Spleen (tissue), 7 donors: ENCODE measurements around the gene HNRNPUL1.

Experiments used
- CTCF ChIP-seq, 11 experiments: fragments of 200-600 bp in 7 of 11; fragments of 450-650 bp in 4 of 11; sonication (generic) in 4 of 11; IDR thresholded peaks in 8 of 11; conservative IDR thresholded peaks in 3 of 11; 1 replicate in 7 of 11; 2 replicates in 4 of 11; pipeline versions ENCODE4 v1.4.0 to v1.8.0; 2016 to 2021; ENCODE audit warnings: antibody characterized with exemption in 11 of 11, inconsistent platforms in 4 of 11, mild to moderate bottlenecking in 1 of 11
- POLR2A ChIP-seq, 3 donors: fragments of 450-650 bp; IDR thresholded peaks; one replicate each; pipeline ENCODE4 v1.5.1; 2017; ENCODE audit warnings: antibody characterized with exemption in 3 of 3, mild to moderate bottlenecking in 1 of 3
- donor health status: DM: no; HTN: no; CAD: no; lungs with moderate emphysema.
- donor health status: DM: no; HTN: no; CAD: no.
- donor health status: DM: no; HTN: no; CAD: no.

DNA sequence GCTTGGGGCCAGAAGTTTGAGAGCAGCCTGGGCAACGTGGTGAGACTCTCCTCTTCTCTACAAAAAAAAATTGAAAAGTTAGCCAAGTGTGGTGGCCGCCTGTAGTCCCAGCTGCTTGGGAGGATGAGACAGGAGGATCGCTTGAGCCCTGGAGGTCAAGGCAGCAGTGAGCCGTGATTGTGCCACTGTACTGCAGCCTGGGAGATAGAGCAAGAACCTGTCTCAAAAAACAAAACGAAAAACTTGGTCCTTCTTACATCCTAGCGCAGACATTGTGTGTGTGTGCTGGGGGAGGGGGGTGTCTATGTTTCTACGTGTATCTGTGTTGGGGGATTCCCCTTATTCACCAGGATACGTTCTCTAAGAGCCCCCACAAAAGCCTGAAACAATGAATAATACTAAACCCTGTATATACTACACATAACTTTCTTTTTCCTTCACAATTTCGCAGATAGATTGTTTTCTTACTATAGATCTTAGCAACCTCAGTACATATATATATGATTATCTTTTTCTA, 37.2 kb upstream of the HNRNPUL1 start:
- no peak for TF ChIP-seq POLR2A (IDR thresholded peaks at IDR 0.05)
- TF ChIP-seq CTCF (IDR thresholded peaks at IDR 0.05 in 8 of 11, conservative IDR thresholded peaks at IDR 0.05 in 3 of 11): no peak
